Smooth muscle cell (in vitro differentiated cells): ENCODE measurements around the gene ACOX3. TPM values are rescaled to one million over a fixed set of nuclear protein-coding genes. Genes with fewer than 3 reads are reported as not detected.
A peak's percentile ranks its signal among the peaks of the same experiment; 100 is the strongest.

Experiments used
- DNase-seq: peaks from one replicate; lab custom pipeline; 2025; ENCODE audit not compliant: unreplicated experiment; lab: John Stamatoyannopoulos, UW
- H2AFZ ChIP-seq: fragments of 200-600 bp; sonication (generic); 2 replicates; pipeline ENCODE4 v1.6.0; 2016; ENCODE audit warnings: antibody characterized with exemption, low read depth, mild to moderate bottlenecking
- H3F3A ChIP-seq: fragments of 200-600 bp; sonication (generic); 2 replicates; pipeline ENCODE4 v1.6.0; 2017; ENCODE audit warnings: antibody characterized with exemption, low read depth
- H3K27ac ChIP-seq: fragments of 200-600 bp; sonication (generic); 2 replicates; pipeline ENCODE4 v1.5.1; 2016; ENCODE audit warnings: low read depth, mild to moderate bottlenecking
- H3K27me3 ChIP-seq: fragments of 200-600 bp; sonication (generic); 2 replicates; pipeline ENCODE4 v1.6.1; 2016; ENCODE audit warnings: low read depth, mild to moderate bottlenecking
- H3K36me3 ChIP-seq: fragments of 200-600 bp; sonication (generic); 2 replicates; pipeline ENCODE4 v1.5.1; 2016; ENCODE audit warnings: low read depth
- H3K4me1 ChIP-seq: fragments of 200-600 bp; sonication (generic); 2 replicates; pipeline ENCODE4 v1.5.1; 2016; ENCODE audit warnings: low read depth
- H3K4me2 ChIP-seq: fragments of 200-600 bp; sonication (generic); 2 replicates; pipeline ENCODE4 v1.6.0; 2016; ENCODE audit warnings: mild to moderate bottlenecking
- H3K4me3 ChIP-seq: fragments of 200-600 bp; sonication (generic); 2 replicates; pipeline ENCODE4 v1.5.1; 2016; ENCODE audit warnings: mild to moderate bottlenecking
- H3K79me2 ChIP-seq: fragments of 200-600 bp; sonication (generic); 2 replicates; pipeline ENCODE4 v1.6.0; 2016; ENCODE audit warnings: low read depth, mild to moderate bottlenecking
- H3K9ac ChIP-seq: fragments of 200-600 bp; sonication (generic); 2 replicates; pipeline ENCODE4 v1.6.0; 2016; ENCODE audit warnings: low read depth
- H3K9me3 ChIP-seq: fragments of 200-600 bp; sonication (generic); replicated peaks from 2 replicates; pipeline ENCODE4 v1.5.1; 2016; ENCODE audit warnings: low read depth
- H4K20me1 ChIP-seq: fragments of 200-600 bp; sonication (generic); 2 replicates; pipeline ENCODE4 v1.6.0; 2016; ENCODE audit warnings: low read depth
- CTCF ChIP-seq: fragments of 200-600 bp; sonication (generic); IDR thresholded peaks from 2 replicates; pipeline ENCODE4 v1.5.1; 2017; ENCODE audit warnings: borderline replicate concordance, mild to moderate bottlenecking, antibody characterized with exemption; ENCODE audit not compliant: insufficient read depth, poor library complexity, severe bottlenecking
- WGBS: methylation state at CpG from one replicate; pipeline ENCODE4 v1.1.7; 2016; ENCODE audit warnings: low lambda C conversion rate; 5-methylcytosine and 5-hydroxymethylcytosine counted together
- polyA plus RNA-seq: library from polyadenylated mRNA; unstranded; fragments of >200 nt; fragmentation: Nextera tagmentation; extraction: Ambion mirVana; gene quantifications from 2 replicates; pipeline ENCODE4 v1.2.1, GENCODE V29; 2016
- total RNA-seq: library from RNA; depleted of rRNA; stranded (reverse); fragments of >200 nt; gene quantifications from 2 replicates; pipeline ENCODE4 v1.2.3, GENCODE V29; 2014

ACOX3 gene
- total and polyA plus RNA-seq, 2 experiments from 2014 or later = 25.0 to 27.9 TPM

- no peak overlapping the region for H2AFZ ChIP-seq
- H3K4me1 ChIP-seq = no peaks in the 10 kb centered on the region
- H3K36me3 ChIP-seq = no peaks in the 10 kb centered on the region
- H3K9me3 ChIP-seq = no peaks in the 10 kb centered on the region
- no peak overlapping the region for H3K9ac ChIP-seq
- H4K20me1 ChIP-seq = peaks cover 10% of the 10 kb centered on the region
- TF ChIP-seq CTCF = no peak
- no peak overlapping the region for H3K4me2 ChIP-seq
- WGBS = 91% methylated on average over 20 of the region's 20 CpGs
- DNase-seq = no peak
- H3K79me2 ChIP-seq = no peaks in the 10 kb centered on the region
- no peaks in the 10 kb centered on the region for H3F3A ChIP-seq
- no peak overlapping the region for H3K4me3 ChIP-seq
- no peaks in the 10 kb centered on the region for H3K27me3 ChIP-seq
- no peak overlapping the region for H3K27ac ChIP-seq
These were observed 33.5 kb upstream of the ACOX3 start for GRCh38 chr4:8473920-8474590.

- 81% methylated on average over 23 of the region's 23 CpGs for WGBS
- no peaks in the 10 kb centered on the region for H3K27me3 ChIP-seq
- DNase-seq = no peak
- H3K4me3 ChIP-seq = no peak overlapping the region
- H3K79me2 ChIP-seq = no peaks in the 10 kb centered on the region
- no peak overlapping the region for H2AFZ ChIP-seq
- peak overlapping the region; percentile 75 for H3K27ac ChIP-seq
- H3K9ac ChIP-seq = no peak overlapping the region
- H3F3A ChIP-seq = no peaks in the 10 kb centered on the region
- peak overlapping the region; percentile 49 for H3K4me2 ChIP-seq
- H3K36me3 ChIP-seq = no peaks in the 10 kb centered on the region
- H4K20me1 ChIP-seq = peaks cover 10% of the 10 kb centered on the region
- no peaks in the 10 kb centered on the region for H3K4me1 ChIP-seq
- no peak for TF ChIP-seq CTCF
- H3K9me3 ChIP-seq = no peaks in the 10 kb centered on the region
These were observed 32.8 kb upstream of the ACOX3 start for GRCh38 chr4:8473198-8473919.

GRCh38 chr4:8472689-8473197 lies 32.2 kb upstream of the ACOX3 start:
- H3K79me2 ChIP-seq = no peaks in the 10 kb centered on the region
- no peak overlapping the region for H3K4me3 ChIP-seq
- H3K9me3 ChIP-seq = no peaks in the 10 kb centered on the region
- H4K20me1 ChIP-seq = peaks cover 10% of the 10 kb centered on the region
- H3F3A ChIP-seq = no peaks in the 10 kb centered on the region
- H3K27ac ChIP-seq = peak overlapping the region; percentile 75
- H3K36me3 ChIP-seq = no peaks in the 10 kb centered on the region
- no peaks in the 10 kb centered on the region for H3K27me3 ChIP-seq
- DNase-seq = no peak
- no peak overlapping the region for H2AFZ ChIP-seq
- TF ChIP-seq CTCF = no peak
- WGBS = 24% methylated on average over 7 of the region's 7 CpGs
- no peak overlapping the region for H3K9ac ChIP-seq
- peak overlapping the region; percentile 42 for H3K4me2 ChIP-seq
- H3K4me1 ChIP-seq = no peaks in the 10 kb centered on the region
